Osteoblast (primary cell): ENCODE data around the gene CBX4. TPM values are rescaled to one million over a fixed set of nuclear protein-coding genes. Genes with fewer than 3 reads are reported as not detected.

Experiments
- DNase-seq: peaks from one replicate; pipeline ENCODE4 v3.0.0; 2011; ENCODE audit warnings: low spot score, mixed read lengths; ENCODE audit not compliant: insufficient read length; ENCODE audit errors: missing footprints
- H2AFZ ChIP-seq: 2 replicates; pipeline ENCODE4 v1.6.0; 2011; ENCODE audit warnings: mild to moderate bottlenecking, low read length
- H3K27ac ChIP-seq: 2 replicates; pipeline ENCODE4 v1.5.1; 2011; ENCODE audit warnings: mild to moderate bottlenecking, low read depth, low read length, moderate library complexity
- H3K27me3 ChIP-seq: 2 replicates; pipeline ENCODE4 v1.6.0; 2012; ENCODE audit warnings: mild to moderate bottlenecking, control low read depth, inconsistent platforms, low read length, moderate library complexity; ENCODE audit not compliant: insufficient read depth
- H3K36me3 ChIP-seq: 2 replicates; pipeline ENCODE4 v1.5.1; 2011; ENCODE audit warnings: mild to moderate bottlenecking, low read length, control low read depth, moderate library complexity; ENCODE audit not compliant: insufficient read depth
- H3K4me1 ChIP-seq: 2 replicates; pipeline ENCODE4 v1.5.1; 2011; ENCODE audit warnings: mild to moderate bottlenecking, low read length, control low read depth, moderate library complexity; ENCODE audit not compliant: insufficient read depth
- H3K4me2 ChIP-seq: 2 replicates; pipeline ENCODE4 v1.6.0; 2011; ENCODE audit warnings: mild to moderate bottlenecking, low read length; ENCODE audit not compliant: insufficient read depth
- H3K4me3 ChIP-seq: fragments of 200-600 bp; sonication (generic); 3 replicates; pipeline ENCODE4 v1.5.1; 2012; ENCODE audit warnings: mild to moderate bottlenecking, low read length, inconsistent platforms; ENCODE audit not compliant: insufficient read depth
- H3K79me2 ChIP-seq: 2 replicates; pipeline ENCODE4 v1.6.0; 2012; ENCODE audit warnings: mild to moderate bottlenecking, low read length, control low read depth, inconsistent platforms; ENCODE audit not compliant: insufficient read depth
- H3K9me3 ChIP-seq: 2 replicates; pipeline ENCODE4 v1.5.1; 2011; ENCODE audit warnings: low read depth, low read length, control low read depth
- H4K20me1 ChIP-seq: 2 replicates; pipeline ENCODE4 v1.6.0; 2012; ENCODE audit warnings: mild to moderate bottlenecking, low read length, control low read depth; ENCODE audit not compliant: insufficient read depth
- total RNA-seq: library from RNA; depleted of rRNA; stranded (reverse); fragments of >200 nt; gene quantifications from 2 replicates; pipeline ENCODE4 v1.2.3, GENCODE V29; 2012
- TF ChIP-seq, protein P1 (sequence below): IDR thresholded peaks from 2 replicates; pipeline ENCODE4 v1.5.1; 2011; ENCODE audit warnings: mild to moderate bottlenecking, low read depth, low read length, moderate library complexity; ENCODE audit errors: extremely low read depth

CBX4 gene
- total RNA-seq, 1 donor, result 22.1 TPM

DNA sequence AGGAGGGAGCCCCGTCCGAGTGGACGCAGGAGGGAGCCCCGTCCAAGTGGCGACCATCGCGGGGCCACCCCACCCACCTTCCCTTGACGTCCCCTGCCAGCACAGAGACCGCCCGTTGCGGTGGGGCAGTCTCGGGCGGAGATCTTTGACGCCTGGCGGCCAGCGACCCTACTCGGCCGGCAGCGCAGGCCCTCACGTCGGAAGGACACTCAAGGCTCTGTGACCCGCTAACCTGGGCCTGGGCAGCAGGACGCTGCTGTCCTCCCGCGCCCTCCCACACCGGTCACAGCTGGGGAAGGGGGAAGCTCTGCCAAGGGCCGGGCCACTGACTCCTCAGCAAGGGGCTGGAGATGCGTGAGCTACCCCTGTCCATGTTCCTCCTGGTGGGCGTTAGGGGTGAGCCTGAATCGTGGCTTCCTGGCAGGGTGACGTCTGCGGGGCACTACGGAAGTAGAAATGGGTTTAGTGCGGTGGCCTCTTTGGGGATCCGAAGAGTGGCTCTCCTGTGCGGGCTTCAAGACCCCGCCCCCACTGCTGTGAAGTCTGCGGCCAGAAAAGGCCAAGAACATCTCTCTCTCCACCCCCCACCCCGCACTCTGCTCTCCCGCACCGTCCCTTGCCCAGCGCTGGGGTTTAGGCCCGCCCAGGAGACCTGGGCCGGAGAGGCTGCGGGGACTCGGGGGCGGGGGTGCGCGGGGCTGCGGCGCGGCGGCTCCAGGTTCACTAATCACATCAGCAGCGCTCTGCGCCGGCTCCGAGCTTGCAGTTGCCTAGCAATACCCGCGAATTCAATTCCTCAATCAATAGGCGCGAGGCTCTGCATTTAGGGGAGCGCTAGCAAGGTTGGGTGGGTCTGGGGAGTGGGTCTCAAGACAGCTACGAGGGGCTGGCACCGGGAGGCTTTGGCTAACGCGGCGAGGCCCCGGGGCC, 48.2 kb downstream of the CBX4 start:
- DNase-seq, result no peak
- no peaks in the 10 kb centered on the region for H3K9me3 ChIP-seq
- no peaks in the 10 kb centered on the region for H3K79me2 ChIP-seq
- H3K4me2 ChIP-seq, result no peak overlapping the region
- TF ChIP-seq, protein P1, sequence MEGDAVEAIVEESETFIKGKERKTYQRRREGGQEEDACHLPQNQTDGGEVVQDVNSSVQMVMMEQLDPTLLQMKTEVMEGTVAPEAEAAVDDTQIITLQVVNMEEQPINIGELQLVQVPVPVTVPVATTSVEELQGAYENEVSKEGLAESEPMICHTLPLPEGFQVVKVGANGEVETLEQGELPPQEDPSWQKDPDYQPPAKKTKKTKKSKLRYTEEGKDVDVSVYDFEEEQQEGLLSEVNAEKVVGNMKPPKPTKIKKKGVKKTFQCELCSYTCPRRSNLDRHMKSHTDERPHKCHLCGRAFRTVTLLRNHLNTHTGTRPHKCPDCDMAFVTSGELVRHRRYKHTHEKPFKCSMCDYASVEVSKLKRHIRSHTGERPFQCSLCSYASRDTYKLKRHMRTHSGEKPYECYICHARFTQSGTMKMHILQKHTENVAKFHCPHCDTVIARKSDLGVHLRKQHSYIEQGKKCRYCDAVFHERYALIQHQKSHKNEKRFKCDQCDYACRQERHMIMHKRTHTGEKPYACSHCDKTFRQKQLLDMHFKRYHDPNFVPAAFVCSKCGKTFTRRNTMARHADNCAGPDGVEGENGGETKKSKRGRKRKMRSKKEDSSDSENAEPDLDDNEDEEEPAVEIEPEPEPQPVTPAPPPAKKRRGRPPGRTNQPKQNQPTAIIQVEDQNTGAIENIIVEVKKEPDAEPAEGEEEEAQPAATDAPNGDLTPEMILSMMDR, result no peak
- H3K36me3 ChIP-seq, result no peaks in the 10 kb centered on the region
- H2AFZ ChIP-seq, result no peak overlapping the region
- peaks cover under 1% of the 10 kb centered on the region for H3K4me1 ChIP-seq
- H4K20me1 ChIP-seq, result peaks cover 5% of the 10 kb centered on the region
- H3K27me3 ChIP-seq, result peaks cover 49% of the 10 kb centered on the region
- no peak overlapping the region for H3K27ac ChIP-seq
- H3K4me3 ChIP-seq, result no peak overlapping the region

- H3K4me2 ChIP-seq, result peak overlapping the region; percentile 15
- peaks cover 49% of the 10 kb centered on the region for H3K27me3 ChIP-seq
- H2AFZ ChIP-seq, result no peak overlapping the region
- H3K79me2 ChIP-seq, result no peaks in the 10 kb centered on the region
- no peaks in the 10 kb centered on the region for H3K9me3 ChIP-seq
- H3K4me1 ChIP-seq, result no peaks in the 10 kb centered on the region
- peak; percentile 98 for DNase-seq
- H4K20me1 ChIP-seq, result no peaks in the 10 kb centered on the region
- TF ChIP-seq, protein P1, result peak; percentile 51
- H3K27ac ChIP-seq, result no peak overlapping the region
- H3K36me3 ChIP-seq, result no peaks in the 10 kb centered on the region
- H3K4me3 ChIP-seq, result peak overlapping the region; percentile 10
These were observed 49.1 kb downstream of the CBX4 start for GRCh38 chr17:79789943-79790804.

- no peak overlapping the region for H3K27ac ChIP-seq
- no peaks in the 10 kb centered on the region for H3K36me3 ChIP-seq
- H3K79me2 ChIP-seq, result no peaks in the 10 kb centered on the region
- H3K4me2 ChIP-seq, result no peak overlapping the region
- H2AFZ ChIP-seq, result no peak overlapping the region
- H4K20me1 ChIP-seq, result no peaks in the 10 kb centered on the region
- no peaks in the 10 kb centered on the region for H3K4me1 ChIP-seq
- TF ChIP-seq, protein P1, result no peak
- H3K27me3 ChIP-seq, result peaks cover 49% of the 10 kb centered on the region
- peak; percentile 73 for DNase-seq
- H3K4me3 ChIP-seq, result no peak overlapping the region
- no peaks in the 10 kb centered on the region for H3K9me3 ChIP-seq
These were observed 50.0 kb downstream of the CBX4 start for GRCh38 chr17:79788989-79789942.
